Transverse colon (tissue), 1 donor: Measurements from ENCODE around the gene PC.

ENCODE experiments used
- EP300 ChIP-seq: sonication (generic); formaldehyde crosslinking; IDR thresholded peaks from one replicate; pipeline ENCODE4 v1.6.1; 2017; ENCODE audit warnings: antibody characterized with exemption, low read depth
- POLR2A ChIP-seq: fragments of 450-650 bp; IDR thresholded peaks from one replicate; pipeline ENCODE4 v1.6.1; 2016; ENCODE audit warnings: antibody characterized with exemption, mild to moderate bottlenecking, moderate library complexity

- TF ChIP-seq EP300 (no peak), POLR2A (no peak)
Measured at GRCh38 chr11:66938582-66939135, 19.5 kb downstream of the PC start.
